OCI-LY1 (cell line): ENCODE results near the gene NDUFA7.

Experiments used
- H2AFZ ChIP-seq: fragments of 200-600 bp; sonication (generic), shearing (Covaris generic); 2 replicates; pipeline ENCODE4 v1.6.0; 2014; ENCODE audit warnings: antibody characterized with exemption, mild to moderate bottlenecking, low read length
- H3F3A ChIP-seq: fragments of 200-600 bp; sonication (generic), shearing (Covaris generic); 2 replicates; pipeline ENCODE4 v1.6.0; 2014; ENCODE audit warnings: mild to moderate bottlenecking, antibody characterized with exemption, low read length, moderate library complexity; ENCODE audit not compliant: insufficient read depth
- H3K27ac ChIP-seq: fragments of 200-600 bp; sonication (generic); 2 replicates; pipeline ENCODE4 v1.5.1; 2014; ENCODE audit warnings: low read length, mixed run types, mild to moderate bottlenecking, low read depth; ENCODE audit not compliant: poor library complexity, severe bottlenecking
- H3K27me3 ChIP-seq: fragments of 200-600 bp; sonication (generic); 2 replicates; pipeline ENCODE4 v1.6.0; 2014; ENCODE audit warnings: antibody characterized with exemption, mild to moderate bottlenecking, low read length, moderate library complexity; ENCODE audit not compliant: insufficient read depth
- H3K36me3 ChIP-seq: fragments of 200-600 bp; sonication (generic); 2 replicates; pipeline ENCODE4 v1.6.1; 2014; ENCODE audit warnings: mild to moderate bottlenecking, antibody characterized with exemption, low read length, moderate library complexity, mixed read lengths; ENCODE audit not compliant: insufficient read depth
- H3K4me1 ChIP-seq: fragments of 200-600 bp; sonication (generic); 2 replicates; pipeline ENCODE4 v1.5.1; 2014; ENCODE audit warnings: mild to moderate bottlenecking, low read length, moderate library complexity; ENCODE audit not compliant: insufficient read depth, severe bottlenecking
- H3K4me2 ChIP-seq: fragments of 200-600 bp; sonication (generic), shearing (Covaris generic); 2 replicates; pipeline ENCODE4 v1.6.1; 2014; ENCODE audit warnings: low read length
- H3K4me3 ChIP-seq: fragments of 200-600 bp; sonication (generic); 2 replicates; pipeline ENCODE4 v1.5.1; 2014; ENCODE audit warnings: low read length, low read depth, mild to moderate bottlenecking, mixed read lengths; ENCODE audit not compliant: poor library complexity, severe bottlenecking
- H3K79me2 ChIP-seq: fragments of 200-600 bp; shearing (Covaris generic); 2 replicates; pipeline ENCODE4 v1.6.1; 2016; ENCODE audit warnings: mixed run types, low read length, mixed read lengths; ENCODE audit not compliant: insufficient read depth
- H3K9ac ChIP-seq: fragments of 200-600 bp; sonication (generic), shearing (Covaris generic); 2 replicates; pipeline ENCODE4 v1.6.1; 2014; ENCODE audit warnings: mild to moderate bottlenecking, low read length, mixed read lengths
- H3K9me2 ChIP-seq: fragments of 200-600 bp; sonication (generic), shearing (Covaris generic); 2 replicates; pipeline ENCODE4 v1.6.1; 2014; ENCODE audit warnings: low read depth, mild to moderate bottlenecking, low read length, mixed read lengths
- H3K9me3 ChIP-seq: fragments of 200-600 bp; shearing (Covaris generic); 2 replicates; pipeline ENCODE4 v1.6.1; 2014; ENCODE audit warnings: low read length, mixed read lengths
- H4K20me1 ChIP-seq: fragments of 200-600 bp; sonication (generic), shearing (Covaris generic); 2 replicates; pipeline ENCODE4 v1.6.0; 2016; ENCODE audit warnings: mild to moderate bottlenecking, low read length; ENCODE audit not compliant: insufficient read depth
- EZH2 ChIP-seq: fragments of 200-600 bp; sonication (generic), shearing (Covaris generic); IDR thresholded peaks from 2 replicates; pipeline ENCODE4 v1.8.0; 2017; ENCODE audit warnings: borderline replicate concordance, mixed run types, mild to moderate bottlenecking, antibody characterized with exemption, low read length, moderate library complexity, mixed read lengths
- TF ChIP-seq, protein P1 (sequence below): fragments of 200-600 bp; sonication (generic), shearing (Covaris generic); IDR thresholded peaks from 2 replicates; pipeline ENCODE4 v1.5.1; 2017; ENCODE audit warnings: mild to moderate bottlenecking, antibody characterized with exemption, low read length, moderate library complexity, mixed read lengths

The NDUFA7 gene

DNA sequence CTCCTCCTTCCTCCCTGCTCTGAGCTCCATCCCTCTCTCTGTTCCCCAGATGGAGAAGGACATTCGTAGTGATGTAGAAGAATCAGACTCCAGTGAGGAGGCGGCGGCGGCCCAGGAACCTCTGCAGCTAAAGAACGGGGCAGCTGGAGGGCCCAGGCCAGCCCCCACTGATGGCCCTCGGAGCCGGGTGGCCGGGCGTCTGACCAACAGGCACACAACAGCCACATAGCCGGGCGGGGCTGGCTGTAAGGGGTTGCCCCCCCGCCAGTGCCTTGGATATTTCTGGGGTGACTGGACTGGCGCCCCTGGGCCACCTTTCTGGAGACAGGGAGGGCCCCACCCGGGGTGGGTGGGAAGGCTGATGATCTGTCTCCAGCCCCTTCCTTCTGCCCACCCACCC lies 59.3 kb downstream of the NDUFA7 start:
- Histone ChIP-seq H3K9me2 (no peaks in the 10 kb centered on the region), H3K4me1 (no peaks in the 10 kb centered on the region), H3K4me2 (no peak overlapping the region), H3F3A (no peaks in the 10 kb centered on the region; the same call in 1 of the 2 replicates), H4K20me1 (no peaks in the 10 kb centered on the region), H3K27ac (no peak overlapping the region), H3K9me3 (no peaks in the 10 kb centered on the region), H3K36me3 (peaks cover 26% of the 10 kb centered on the region; the same call in 1 of the 2 replicates), H2AFZ (no peak overlapping the region), H3K9ac (no peak overlapping the region), H3K4me3 (no peak overlapping the region), H3K79me2 (no peaks in the 10 kb centered on the region), H3K27me3 (no peaks in the 10 kb centered on the region)
- TF ChIP-seq EZH2, result no peak
- TF ChIP-seq, protein P1, sequence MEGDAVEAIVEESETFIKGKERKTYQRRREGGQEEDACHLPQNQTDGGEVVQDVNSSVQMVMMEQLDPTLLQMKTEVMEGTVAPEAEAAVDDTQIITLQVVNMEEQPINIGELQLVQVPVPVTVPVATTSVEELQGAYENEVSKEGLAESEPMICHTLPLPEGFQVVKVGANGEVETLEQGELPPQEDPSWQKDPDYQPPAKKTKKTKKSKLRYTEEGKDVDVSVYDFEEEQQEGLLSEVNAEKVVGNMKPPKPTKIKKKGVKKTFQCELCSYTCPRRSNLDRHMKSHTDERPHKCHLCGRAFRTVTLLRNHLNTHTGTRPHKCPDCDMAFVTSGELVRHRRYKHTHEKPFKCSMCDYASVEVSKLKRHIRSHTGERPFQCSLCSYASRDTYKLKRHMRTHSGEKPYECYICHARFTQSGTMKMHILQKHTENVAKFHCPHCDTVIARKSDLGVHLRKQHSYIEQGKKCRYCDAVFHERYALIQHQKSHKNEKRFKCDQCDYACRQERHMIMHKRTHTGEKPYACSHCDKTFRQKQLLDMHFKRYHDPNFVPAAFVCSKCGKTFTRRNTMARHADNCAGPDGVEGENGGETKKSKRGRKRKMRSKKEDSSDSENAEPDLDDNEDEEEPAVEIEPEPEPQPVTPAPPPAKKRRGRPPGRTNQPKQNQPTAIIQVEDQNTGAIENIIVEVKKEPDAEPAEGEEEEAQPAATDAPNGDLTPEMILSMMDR, result no peak

DNA sequence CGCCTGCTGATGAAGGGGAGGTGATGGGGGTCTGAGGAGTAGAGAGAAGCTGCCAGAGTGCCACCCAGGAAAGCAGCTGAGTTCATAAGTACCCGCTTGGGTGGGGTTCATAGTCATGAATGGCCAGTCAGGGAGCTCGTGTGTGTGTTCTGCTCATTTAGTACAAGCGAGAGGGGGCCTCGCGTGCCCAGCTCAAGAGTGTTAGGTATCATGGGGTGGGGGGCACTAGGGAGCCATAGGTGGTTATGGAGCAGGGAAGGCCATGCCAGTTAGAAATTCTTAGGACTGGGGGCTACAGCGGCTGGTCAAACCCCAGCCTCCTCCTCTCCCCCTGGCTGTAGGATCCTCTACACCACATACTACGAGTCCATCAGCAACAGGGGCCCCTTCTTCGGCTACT lies 59.8 kb downstream of the NDUFA7 start:
- H3K79me2 ChIP-seq, result no peaks in the 10 kb centered on the region
- peaks cover 32% of the 10 kb centered on the region for H3K36me3 ChIP-seq
- no peaks in the 10 kb centered on the region for H3K9me3 ChIP-seq
- H3K4me3 ChIP-seq, result no peak overlapping the region
- H4K20me1 ChIP-seq, result no peaks in the 10 kb centered on the region
- H3K9ac ChIP-seq, result no peak overlapping the region
- no peaks in the 10 kb centered on the region for H3K4me1 ChIP-seq
- H2AFZ ChIP-seq, result no peak overlapping the region
- H3K27ac ChIP-seq, result no peak overlapping the region
- H3K27me3 ChIP-seq, result no peaks in the 10 kb centered on the region
- no peaks in the 10 kb centered on the region; the same call in 1 of the 2 replicates for H3F3A ChIP-seq
- no peaks in the 10 kb centered on the region for H3K9me2 ChIP-seq
- H3K4me2 ChIP-seq, result no peak overlapping the region
- TF ChIP-seq, protein P1, result no peak
- no peak for TF ChIP-seq EZH2
